Upper lobe of left lung (tissue), 4 donors: Measurements from ENCODE around the gene ESAM.

Experiments used
- EP300 ChIP-seq, 4 donors: sonication (generic); formaldehyde crosslinking; IDR thresholded peaks; one replicate each; pipeline ENCODE4 v1.5.1; 2017; ENCODE audit warnings: antibody characterized with exemption in 4 of 4, control low read depth in 2 of 4
- POLR2A ChIP-seq, 4 donors: fragments of 450-650 bp; IDR thresholded peaks; one replicate each; pipeline ENCODE4 v1.5.1; 2016 to 2017; ENCODE audit warnings: antibody characterized with exemption in 4 of 4, mild to moderate bottlenecking in 2 of 4
- POLR2AphosphoS5 ChIP-seq, 2 donors: sonication (generic); formaldehyde crosslinking; IDR thresholded peaks; one replicate each; pipeline ENCODE4 v1.5.1; 2017; ENCODE audit warnings: antibody characterized with exemption in 2 of 2
- TF ChIP-seq, protein P1 (sequence below), 6 experiments: fragments of 450-650 bp in 4 of 6; fragments of 200-600 bp in 2 of 6; sonication (generic) in 2 of 6; IDR thresholded peaks; one replicate each; pipeline ENCODE4 v1.5.1; 2016 to 2019; ENCODE audit warnings: antibody characterized with exemption in 6 of 6

DNA sequence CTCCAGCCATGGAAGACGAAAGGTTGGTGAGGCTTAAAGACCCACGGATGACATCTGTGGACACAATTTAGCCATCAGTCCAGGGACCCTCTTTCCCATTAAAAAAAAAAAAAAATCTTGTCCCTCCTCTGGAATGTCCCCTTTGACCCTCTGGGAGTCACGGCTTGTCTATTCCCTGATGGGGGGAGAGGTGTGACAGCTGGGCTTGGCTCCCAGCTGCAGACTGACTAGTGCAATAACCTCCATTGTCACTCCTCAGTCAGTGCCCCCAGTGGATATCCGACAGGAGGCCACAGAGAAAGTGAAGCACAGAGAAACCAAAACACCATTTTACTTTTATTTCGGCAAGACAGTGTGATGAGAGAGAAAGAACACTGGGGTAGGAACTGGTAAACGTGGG lies 7.4 kb downstream of the ESAM start:
- TF ChIP-seq, protein P1, sequence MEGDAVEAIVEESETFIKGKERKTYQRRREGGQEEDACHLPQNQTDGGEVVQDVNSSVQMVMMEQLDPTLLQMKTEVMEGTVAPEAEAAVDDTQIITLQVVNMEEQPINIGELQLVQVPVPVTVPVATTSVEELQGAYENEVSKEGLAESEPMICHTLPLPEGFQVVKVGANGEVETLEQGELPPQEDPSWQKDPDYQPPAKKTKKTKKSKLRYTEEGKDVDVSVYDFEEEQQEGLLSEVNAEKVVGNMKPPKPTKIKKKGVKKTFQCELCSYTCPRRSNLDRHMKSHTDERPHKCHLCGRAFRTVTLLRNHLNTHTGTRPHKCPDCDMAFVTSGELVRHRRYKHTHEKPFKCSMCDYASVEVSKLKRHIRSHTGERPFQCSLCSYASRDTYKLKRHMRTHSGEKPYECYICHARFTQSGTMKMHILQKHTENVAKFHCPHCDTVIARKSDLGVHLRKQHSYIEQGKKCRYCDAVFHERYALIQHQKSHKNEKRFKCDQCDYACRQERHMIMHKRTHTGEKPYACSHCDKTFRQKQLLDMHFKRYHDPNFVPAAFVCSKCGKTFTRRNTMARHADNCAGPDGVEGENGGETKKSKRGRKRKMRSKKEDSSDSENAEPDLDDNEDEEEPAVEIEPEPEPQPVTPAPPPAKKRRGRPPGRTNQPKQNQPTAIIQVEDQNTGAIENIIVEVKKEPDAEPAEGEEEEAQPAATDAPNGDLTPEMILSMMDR (IDR thresholded peaks at IDR 0.05) = no peak
- TF ChIP-seq EP300 (IDR thresholded peaks at IDR 0.05) = no peak
- TF ChIP-seq POLR2AphosphoS5 (IDR thresholded peaks at IDR 0.05) = no peak
- TF ChIP-seq POLR2A (IDR thresholded peaks at IDR 0.05) = no peak
